Neural progenitor cell (in vitro differentiated cells): ENCODE measurements around the gene ZNF280C.
A peak's percentile ranks its signal among the peaks of the same experiment; 100 is the strongest.

Experiments used
- EZH2 ChIP-seq: fragments of 200-600 bp; sonication (generic); IDR thresholded peaks from 2 replicates; pipeline ENCODE4 v1.6.1; 2017; ENCODE audit warnings: antibody characterized with exemption, mild to moderate bottlenecking, moderate library complexity
- TF ChIP-seq, protein P1 (sequence below): fragments of 200-600 bp; sonication (generic); IDR thresholded peaks from 2 replicates; pipeline ENCODE4 v1.5.1; 2017; ENCODE audit warnings: antibody characterized with exemption, mild to moderate bottlenecking

DNA sequence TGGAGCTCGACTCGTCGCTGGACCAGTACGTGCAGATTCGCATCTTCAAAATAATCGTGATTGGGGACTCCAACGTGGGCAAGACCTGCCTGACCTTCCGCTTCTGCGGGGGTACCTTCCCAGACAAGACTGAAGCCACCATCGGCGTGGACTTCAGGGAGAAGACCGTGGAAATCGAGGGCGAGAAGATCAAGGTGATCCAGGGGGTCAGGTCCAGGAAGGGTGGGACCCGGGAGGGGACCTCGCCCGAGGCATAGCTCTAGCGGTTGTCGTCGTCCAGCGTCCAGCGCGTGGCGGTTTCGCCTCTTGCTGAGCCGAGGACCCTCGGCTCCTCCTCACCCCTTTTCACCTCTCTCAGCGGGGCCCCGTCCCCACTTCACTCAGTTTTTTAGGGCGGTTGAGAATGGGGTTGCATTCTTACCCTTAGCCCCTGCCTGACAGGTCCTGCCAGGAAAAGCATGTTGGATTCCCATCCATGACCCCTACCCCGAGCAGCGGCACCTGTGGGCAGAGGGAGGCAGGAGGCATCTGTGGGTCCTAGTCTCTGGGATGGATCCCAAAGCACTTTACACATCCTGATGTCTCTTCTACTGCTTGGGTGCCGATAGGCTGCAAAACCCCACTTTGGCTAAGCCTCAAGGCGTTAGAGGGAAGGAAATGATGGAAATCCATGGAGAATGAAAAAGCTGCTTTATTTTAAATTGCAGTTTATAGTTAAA is 96.4 kb downstream of the ZNF280C start:
- TF ChIP-seq, protein P1, sequence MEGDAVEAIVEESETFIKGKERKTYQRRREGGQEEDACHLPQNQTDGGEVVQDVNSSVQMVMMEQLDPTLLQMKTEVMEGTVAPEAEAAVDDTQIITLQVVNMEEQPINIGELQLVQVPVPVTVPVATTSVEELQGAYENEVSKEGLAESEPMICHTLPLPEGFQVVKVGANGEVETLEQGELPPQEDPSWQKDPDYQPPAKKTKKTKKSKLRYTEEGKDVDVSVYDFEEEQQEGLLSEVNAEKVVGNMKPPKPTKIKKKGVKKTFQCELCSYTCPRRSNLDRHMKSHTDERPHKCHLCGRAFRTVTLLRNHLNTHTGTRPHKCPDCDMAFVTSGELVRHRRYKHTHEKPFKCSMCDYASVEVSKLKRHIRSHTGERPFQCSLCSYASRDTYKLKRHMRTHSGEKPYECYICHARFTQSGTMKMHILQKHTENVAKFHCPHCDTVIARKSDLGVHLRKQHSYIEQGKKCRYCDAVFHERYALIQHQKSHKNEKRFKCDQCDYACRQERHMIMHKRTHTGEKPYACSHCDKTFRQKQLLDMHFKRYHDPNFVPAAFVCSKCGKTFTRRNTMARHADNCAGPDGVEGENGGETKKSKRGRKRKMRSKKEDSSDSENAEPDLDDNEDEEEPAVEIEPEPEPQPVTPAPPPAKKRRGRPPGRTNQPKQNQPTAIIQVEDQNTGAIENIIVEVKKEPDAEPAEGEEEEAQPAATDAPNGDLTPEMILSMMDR = peak; percentile 6
- TF ChIP-seq EZH2 = no peak
